Mucosa of descending colon (tissue), 3 donors: ENCODE results near the gene KDM4B. TPM values are rescaled to one million over a fixed set of nuclear protein-coding genes. Genes with fewer than 3 reads are reported as not detected.

ENCODE experiments used
- ATAC-seq: fragments of 200-7000 bp; cut with Tn5 transposase; one replicate; pipeline ENCODE4 v1.9.1; 2020; ENCODE audit warnings: mild to moderate bottlenecking, moderate library complexity
- DNase-seq, 3 donors: peaks; one replicate each; pipeline ENCODE4 v3.0.0-alpha.2; 2020
- H3K36me3 ChIP-seq: fragments of 200-600 bp; one replicate; pipeline ENCODE4 v1.8.0; 2021; ENCODE audit warnings: low read depth, mild to moderate bottlenecking
- H3K4me1 ChIP-seq: fragments of 200-600 bp; one replicate; pipeline ENCODE4 v1.8.0; 2021; ENCODE audit warnings: low read depth, mild to moderate bottlenecking
- H3K4me3 ChIP-seq: fragments of 200-600 bp; one replicate; pipeline ENCODE4 v1.8.0; 2021; ENCODE audit warnings: mild to moderate bottlenecking
- H3K9me3 ChIP-seq: fragments of 200-600 bp; one replicate; pipeline ENCODE4 v1.8.0; 2021; ENCODE audit warnings: mild to moderate bottlenecking
- CTCF ChIP-seq: fragments of 200-600 bp; IDR thresholded peaks from one replicate; pipeline ENCODE4 v1.8.0; 2022; ENCODE audit warnings: antibody characterized with exemption, mild to moderate bottlenecking
- intact Hi-C, 2 donors: fragments of 100-400 bp; cut with DNase I in 1 of 2; cut with micrococcal nuclease in 1 of 2; formaldehyde crosslinking; loops; one replicate each; pipeline versions ENCODE4 v1.11.0 to v1.11.1; 2022; cut with DNase I, micrococcal nuclease
- total RNA-seq, 3 donors: library from RNA; stranded (reverse); fragmentation: NEBNext Ultra II Directional in 2 of 3; extraction: Animal tissue kit (Norgen Biotek cat#: 25700) in 2 of 3; gene quantifications; one replicate each; pipeline versions ENCODE4 v1.2.1 to v1.2.4, GENCODE V29; 2021 to 2023
- donor health status: DM: no; HTN: no; CAD: no; lungs with moderate emphysema.
- donor health status: DM: no; HTN: no; CAD: no.
- donor health status: DM: no; HTN: yes; CAD: no.

Gene KDM4B
- total RNA-seq, 3 donors from 2014 or later = 42.7 to 53.8 (median 50.0) TPM

DNA sequence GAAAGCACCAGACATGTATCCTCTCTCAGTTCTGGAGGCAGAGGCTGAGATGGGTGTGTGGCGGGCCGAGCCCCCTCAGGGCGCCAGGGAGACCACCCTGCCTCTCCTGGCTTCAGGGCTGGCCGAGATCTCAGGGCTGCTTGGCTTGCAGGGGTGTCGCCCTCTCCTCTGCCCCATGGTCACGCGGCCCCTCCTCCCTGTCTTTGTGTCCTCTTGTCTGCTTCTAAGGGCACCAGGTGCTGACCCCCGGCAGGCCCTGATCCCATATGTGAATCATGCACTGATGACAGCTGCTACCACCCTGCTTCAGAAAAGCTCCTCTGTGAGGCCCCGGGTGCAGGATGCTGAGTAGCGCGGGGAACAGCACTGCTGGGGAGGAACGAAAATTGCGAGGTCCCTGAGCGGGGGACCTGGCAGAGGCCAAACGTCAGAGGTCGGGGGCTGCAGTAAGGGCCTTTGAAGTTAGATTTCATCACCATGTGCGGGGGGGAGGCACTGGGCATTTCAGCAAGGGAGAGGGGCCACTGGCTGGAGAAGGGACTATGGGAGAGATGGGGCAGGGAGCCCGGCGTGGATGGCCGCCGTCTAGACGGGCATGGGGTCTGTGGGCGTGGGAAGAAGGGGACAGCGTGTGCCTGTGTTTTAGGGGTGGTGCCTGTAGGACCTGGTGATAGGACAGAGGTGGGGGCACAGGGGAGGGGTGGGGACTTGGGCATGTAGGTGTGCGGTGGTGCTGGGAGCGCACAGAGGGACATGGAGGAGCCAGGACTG lies 125.2 kb downstream of the KDM4B start:
- intact Hi-C loops = no loop called here
- DNase-seq = no peak
- Histone ChIP-seq H3K4me3 (no peak overlapping the region), H3K9me3 (peaks cover 11% of the 10 kb centered on the region), H3K4me1 (no peaks in the 10 kb centered on the region), H3K36me3 (no peaks in the 10 kb centered on the region)
- TF ChIP-seq CTCF = no peak
- ATAC-seq = no peak

GRCh38 chr19:5094768-5095567 lies 126.1 kb downstream of the KDM4B start:
- peaks cover 20% of the 10 kb centered on the region for H3K9me3 ChIP-seq
- no peaks in the 10 kb centered on the region for H3K4me1 ChIP-seq
- H3K4me3 ChIP-seq = no peak overlapping the region
- no peak for TF ChIP-seq CTCF
- DNase-seq = no peak
- intact Hi-C loops = no loop called here
- no peak for ATAC-seq
- H3K36me3 ChIP-seq = no peaks in the 10 kb centered on the region

GRCh38 chr19:5095568-5095850 lies 126.6 kb downstream of the KDM4B start:
- DNase-seq (no peak), ATAC-seq (no peak)
- Histone ChIP-seq H3K9me3 (peaks cover 21% of the 10 kb centered on the region), H3K4me1 (no peaks in the 10 kb centered on the region), H3K4me3 (no peak overlapping the region), H3K36me3 (no peaks in the 10 kb centered on the region)
- no peak for TF ChIP-seq CTCF
- intact Hi-C loops = no loop called here

GRCh38 chr19:5096536-5096935 lies 127.6 kb downstream of the KDM4B start:
- Histone ChIP-seq H3K36me3 (no peaks in the 10 kb centered on the region), H3K9me3 (peaks cover 21% of the 10 kb centered on the region), H3K4me3 (no peak overlapping the region), H3K4me1 (no peaks in the 10 kb centered on the region)
- TF ChIP-seq CTCF = no peak
- ATAC-seq = no peak
- intact Hi-C loops = no loop called here
- DNase-seq = no peak

- H3K4me3 ChIP-seq = no peak overlapping the region
- H3K4me1 ChIP-seq = no peaks in the 10 kb centered on the region
- intact Hi-C loops = no loop called here
- H3K36me3 ChIP-seq = no peaks in the 10 kb centered on the region
- peaks cover 21% of the 10 kb centered on the region for H3K9me3 ChIP-seq
- ATAC-seq (no peak), DNase-seq (no peak)
- no peak for TF ChIP-seq CTCF
Measured at GRCh38 chr19:5097331-5097930, 128.5 kb downstream of the KDM4B start.
